ENCODE results near the gene NUP214. TPM values are rescaled to one million over a fixed set of nuclear protein-coding genes. Genes with fewer than 3 reads are reported as not detected.

NUP214 gene
- total RNA-seq, 1 experiment from 2014 or later, result 25.6 TPM

DNA sequence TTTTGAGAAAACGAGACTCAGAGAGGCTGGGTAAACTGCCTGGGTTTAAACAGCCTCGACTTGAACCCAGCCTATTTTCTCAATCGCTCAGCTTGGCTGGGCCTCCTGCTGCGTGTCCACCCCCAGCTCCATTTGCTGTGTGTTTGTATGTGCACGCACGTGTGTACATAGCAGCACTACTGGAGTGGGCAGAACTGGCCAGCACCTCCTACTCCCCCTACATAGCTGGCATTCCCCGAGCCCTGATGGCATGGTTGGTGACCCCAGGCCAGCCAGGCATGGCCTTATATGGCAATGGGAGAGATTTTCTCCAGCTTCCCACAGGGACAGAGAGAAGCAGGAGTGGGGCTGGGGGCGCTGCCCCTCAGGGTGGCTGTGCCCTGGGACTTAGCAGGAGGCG is 24.9 kb upstream of the NUP214 start:
- no peak overlapping the region for H3K4me3 ChIP-seq (ENCODE audit: low read length)
- H3K9me2 ChIP-seq (replicated peaks; ENCODE audit: low read length), result no peaks in the 10 kb centered on the region
- CTCF ChIA-PET, result no interaction called here
- no peak overlapping the region for H2AFZ ChIP-seq (ENCODE audit: low read length)
- no peak overlapping the region for H3K4me2 ChIP-seq (ENCODE audit: low read length)
- BruUV-seq (replicated peaks), result no TSS peak
- ATAC-seq, result no peak
- H3K79me2 ChIP-seq (ENCODE audit: low read length), result no peaks in the 10 kb centered on the region
- no peak overlapping the region for H3K9ac ChIP-seq (ENCODE audit: low read length)
- H3F3A ChIP-seq (ENCODE audit: low read length, unreplicated experiment), result no peaks in the 10 kb centered on the region
- H3K27me3 ChIP-seq (ENCODE audit: low read length), result no peaks in the 10 kb centered on the region
- H4K20me1 ChIP-seq (ENCODE audit: low read length), result no peaks in the 10 kb centered on the region
- H3K4me1 ChIP-seq (ENCODE audit: insufficient read depth, low read length), result 0 out of 2 replicates have a peak, but pooled peaks cover 6% of the 10 kb centered on the region
- TF ChIP-seq EZH2phosphoT487 (IDR thresholded peaks at IDR 0.05; ENCODE audit: borderline replicate concordance, low read length) (no peak), EZH2 (IDR thresholded peaks at IDR 0.05; ENCODE audit: low read length, unreplicated experiment) (no peak), CTCF (conservative IDR thresholded peaks at IDR 0.05; ENCODE audit: low read depth, low read length) (no peak)
- H3K27ac ChIP-seq (ENCODE audit: low read length), result no peak overlapping the region
- POLR2A ChIA-PET (ENCODE audit: unreplicated experiment), result no interaction called here
- H3K36me3 ChIP-seq (ENCODE audit: low read depth, low read length), result no peaks in the 10 kb centered on the region
- H3K9me3 ChIP-seq (ENCODE audit: low read length), result no peaks in the 10 kb centered on the region
- intact Hi-C loops (cut with micrococcal nuclease), result no loop called here
- no peak for DNase-seq

DNA sequence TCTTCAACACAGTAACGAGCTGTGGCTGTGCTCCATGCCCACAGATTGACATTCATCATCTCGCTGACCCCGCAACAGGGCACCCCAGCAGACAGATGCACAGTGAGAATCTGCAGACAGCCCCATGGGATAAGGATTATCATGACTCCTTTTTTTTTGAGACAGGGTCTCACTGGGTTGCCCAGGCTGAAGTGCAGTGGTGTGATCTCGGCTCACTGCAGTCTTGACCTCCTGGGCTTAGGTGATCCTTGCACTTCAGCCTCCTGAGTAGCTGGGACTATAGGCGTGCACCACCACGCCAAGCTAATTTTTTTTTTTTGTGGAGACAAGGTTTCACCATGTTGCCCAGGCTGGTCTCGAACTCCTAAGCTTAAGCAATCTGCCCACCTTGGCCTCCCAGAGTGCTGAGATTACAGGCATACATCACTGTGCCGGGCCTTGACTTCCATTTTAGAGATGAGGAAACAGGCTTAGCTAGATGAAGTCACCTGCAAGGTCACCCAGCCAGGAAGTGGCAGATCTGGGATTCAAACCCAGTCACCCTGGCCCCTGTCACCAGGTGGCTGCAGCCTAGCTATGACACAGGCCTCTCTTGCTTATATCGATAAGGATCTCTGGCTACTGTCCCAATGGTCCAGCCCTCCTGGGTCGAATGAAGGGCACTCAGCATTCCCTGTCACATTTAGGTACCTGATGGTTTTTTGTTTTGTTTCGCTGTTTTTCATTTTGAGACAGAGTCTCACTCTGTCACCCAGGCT is 24.0 kb upstream of the NUP214 start:
- ChIA-PET POLR2A (ENCODE audit: unreplicated experiment) (no interaction called here), CTCF (no interaction called here)

More for the DNA sequence above, 24.0 kb upstream of the NUP214 start:
- Histone ChIP-seq H3K4me2 (ENCODE audit: low read length) (no peak overlapping the region), H3K79me2 (ENCODE audit: low read length) (no peaks in the 10 kb centered on the region), H3K9ac (ENCODE audit: low read length) (no peak overlapping the region), H3K27ac (ENCODE audit: low read length) (no peak overlapping the region), H3K36me3 (ENCODE audit: low read depth, low read length) (no peaks in the 10 kb centered on the region), H2AFZ (ENCODE audit: low read length) (no peak overlapping the region), H4K20me1 (ENCODE audit: low read length) (no peaks in the 10 kb centered on the region), H3K4me3 (ENCODE audit: low read length) (no peak overlapping the region), H3K9me2 (replicated peaks; ENCODE audit: low read length) (no peaks in the 10 kb centered on the region), H3K27me3 (ENCODE audit: low read length) (no peaks in the 10 kb centered on the region), H3F3A (ENCODE audit: low read length, unreplicated experiment) (no peaks in the 10 kb centered on the region), H3K9me3 (ENCODE audit: low read length) (no peaks in the 10 kb centered on the region), H3K4me1 (ENCODE audit: insufficient read depth, low read length) (0 out of 2 replicates have a peak, but pooled peaks cover 6% of the 10 kb centered on the region)
- intact Hi-C loops (cut with micrococcal nuclease), result no loop called here
- ATAC-seq, result no peak
- no TSS peak for BruUV-seq (replicated peaks)
- TF ChIP-seq EZH2 (IDR thresholded peaks at IDR 0.05; ENCODE audit: low read length, unreplicated experiment), result no peak
- TF ChIP-seq EZH2phosphoT487 (IDR thresholded peaks at IDR 0.05; ENCODE audit: borderline replicate concordance, low read length), result no peak
- no peak for TF ChIP-seq CTCF (conservative IDR thresholded peaks at IDR 0.05; ENCODE audit: low read depth, low read length)
- DNase-seq, result no peak
